HEK293 (cell line): Measurements from ENCODE around the gene NRP1.
A peak's percentile ranks its signal among the peaks of the same experiment; 100 is the strongest.

Source experiments
- CTCF ChIA-PET: fragments of 350-600 bp; formaldehyde crosslinking; extraction: SDS; loops from one replicate; lab custom pipeline; 2021; ENCODE audit warnings: antibody characterized with exemption; lab: Yijun Ruan, JAX
- POLR2A ChIA-PET: fragments of 300-600 bp; formaldehyde crosslinking; extraction: SDS; loops from one replicate; lab custom pipeline; 2020; ENCODE audit warnings: antibody characterized with exemption, inconsistent platforms; lab: Yijun Ruan, JAX
- H3K27ac ChIP-seq: fragments of 200-500 bp; sonication (Bioruptor generic); 2 replicates; pipeline ENCODE4 v1.5.1; 2014; ENCODE audit warnings: low read depth, low read length, control low read depth, inconsistent platforms; ENCODE audit errors: extremely low read depth
- H3K36me3 ChIP-seq, 2 experiments: fragments of 200-500 bp in 1 of 2; sonication (Bioruptor generic) in 1 of 2; 1 replicate in 1 of 2; 2 replicates in 1 of 2; pipeline ENCODE4 v1.5.1; 2014 to 2017; ENCODE audit warnings: inconsistent platforms in 2 of 2, low read length in 2 of 2; ENCODE audit not compliant: control insufficient read depth in 2 of 2, insufficient read depth in 1 of 2
- H3K4me1 ChIP-seq: fragments of 200-500 bp; sonication (Bioruptor generic); 2 replicates; pipeline ENCODE4 v1.5.1; 2014; ENCODE audit warnings: mild to moderate bottlenecking, low read length, inconsistent platforms; ENCODE audit not compliant: control insufficient read depth, insufficient read depth
- H3K4me3 ChIP-seq: 2 replicates; pipeline ENCODE4 v1.5.1; 2011; ENCODE audit warnings: low read depth, mild to moderate bottlenecking, control low read depth, low read length, moderate library complexity
- H3K9me3 ChIP-seq: fragments of 200-500 bp; sonication (Bioruptor generic); 2 replicates; pipeline ENCODE4 v1.5.1; 2014; ENCODE audit warnings: low read depth, low read length, inconsistent platforms; ENCODE audit not compliant: control insufficient read depth, insufficient read depth
- KLF9 ChIP-seq: fragments of 450-650 bp; formaldehyde crosslinking; IDR thresholded peaks from 2 replicates; pipeline ENCODE4 v1.5.1; 2016; ENCODE audit warnings: missing biosample characterization, missing genetic modification characterization, low read depth
- MEIS1 ChIP-seq: sonication (generic); formaldehyde crosslinking; IDR thresholded peaks from 2 replicates; pipeline ENCODE4 v1.8.1; 2022; ENCODE audit warnings: missing genetic modification reagents, mild to moderate bottlenecking, borderline replicate concordance
- MYNN ChIP-seq: fragments of 450-650 bp; formaldehyde crosslinking; IDR thresholded peaks from 2 replicates; pipeline ENCODE4 v1.5.1; 2016; ENCODE audit warnings: missing biosample characterization, missing genetic modification characterization, borderline replicate concordance
- ZBTB17 ChIP-seq: fragments of 450-650 bp; formaldehyde crosslinking; IDR thresholded peaks from 2 replicates; pipeline ENCODE4 v1.5.1; 2016; ENCODE audit warnings: missing biosample characterization, missing genetic modification characterization
- ZBTB20 ChIP-seq: fragments of 450-650 bp; formaldehyde crosslinking; IDR thresholded peaks from 2 replicates; pipeline ENCODE4 v1.5.1; 2016; ENCODE audit warnings: missing biosample characterization, missing genetic modification characterization
- ZNF121 ChIP-seq: fragments of 450-650 bp; formaldehyde crosslinking; IDR thresholded peaks from 2 replicates; pipeline ENCODE4 v1.5.1; 2016; ENCODE audit warnings: missing biosample characterization, missing genetic modification characterization
- ZNF157 ChIP-seq: fragments of 450-650 bp; formaldehyde crosslinking; IDR thresholded peaks from 2 replicates; pipeline ENCODE4 v1.5.1; 2016; ENCODE audit warnings: missing biosample characterization, missing genetic modification characterization
- ZNF239 ChIP-seq: fragments of 450-650 bp; formaldehyde crosslinking; IDR thresholded peaks from 2 replicates; pipeline ENCODE4 v1.5.1; 2016; ENCODE audit warnings: missing biosample characterization, missing genetic modification characterization
- ZNF521 ChIP-seq: fragments of 450-650 bp; formaldehyde crosslinking; IDR thresholded peaks from 2 replicates; pipeline ENCODE4 v1.5.1; 2017; ENCODE audit warnings: missing biosample characterization, mild to moderate bottlenecking, missing genetic modification characterization
- ZNF585B ChIP-seq: fragments of 450-650 bp; formaldehyde crosslinking; IDR thresholded peaks from 2 replicates; pipeline ENCODE4 v1.5.1; 2016; ENCODE audit warnings: missing biosample characterization, missing genetic modification characterization
- ZNF626 ChIP-seq: fragments of 450-650 bp; sonication (Bioruptor Pico); formaldehyde crosslinking; IDR thresholded peaks from 2 replicates; pipeline ENCODE4 v1.5.1; 2018; ENCODE audit warnings: missing biosample characterization, missing genetic modification characterization, inconsistent platforms
- ZNF654 ChIP-seq: fragments of 450-650 bp; formaldehyde crosslinking; IDR thresholded peaks from 2 replicates; pipeline ENCODE4 v1.5.1; 2016; ENCODE audit warnings: low read depth, missing biosample characterization, missing genetic modification characterization
- ZNF664 ChIP-seq: fragments of 450-650 bp; formaldehyde crosslinking; IDR thresholded peaks from 2 replicates; pipeline ENCODE4 v1.5.1; 2016; ENCODE audit warnings: missing biosample characterization, missing genetic modification characterization
- ZNF76 ChIP-seq: fragments of 450-650 bp; formaldehyde crosslinking; IDR thresholded peaks from 2 replicates; pipeline ENCODE4; 2016; ENCODE audit warnings: low read depth, missing biosample characterization, missing genetic modification characterization, borderline replicate concordance
- TF ChIP-seq, protein P1 (sequence below): fragments of 450-650 bp; formaldehyde crosslinking; IDR thresholded peaks from 2 replicates; pipeline ENCODE4 v1.5.1; 2016; ENCODE audit warnings: missing biosample characterization, missing genetic modification characterization
- TF ChIP-seq, protein P2 (sequence below): fragments of 450-650 bp; formaldehyde crosslinking; IDR thresholded peaks from 2 replicates; pipeline ENCODE4 v1.5.1; 2016; ENCODE audit warnings: missing biosample characterization, missing genetic modification characterization
- TF ChIP-seq, protein P3 (sequence below): fragments of 450-650 bp; formaldehyde crosslinking; IDR thresholded peaks from 2 replicates; pipeline ENCODE4 v1.5.1; 2016; ENCODE audit warnings: missing biosample characterization, missing genetic modification characterization
- TF ChIP-seq, protein P4 (sequence below): fragments of 450-650 bp; IDR thresholded peaks from 2 replicates; pipeline ENCODE4 v1.5.1; 2018; ENCODE audit warnings: missing biosample characterization, mild to moderate bottlenecking, missing genetic modification characterization

Gene NRP1

DNA sequence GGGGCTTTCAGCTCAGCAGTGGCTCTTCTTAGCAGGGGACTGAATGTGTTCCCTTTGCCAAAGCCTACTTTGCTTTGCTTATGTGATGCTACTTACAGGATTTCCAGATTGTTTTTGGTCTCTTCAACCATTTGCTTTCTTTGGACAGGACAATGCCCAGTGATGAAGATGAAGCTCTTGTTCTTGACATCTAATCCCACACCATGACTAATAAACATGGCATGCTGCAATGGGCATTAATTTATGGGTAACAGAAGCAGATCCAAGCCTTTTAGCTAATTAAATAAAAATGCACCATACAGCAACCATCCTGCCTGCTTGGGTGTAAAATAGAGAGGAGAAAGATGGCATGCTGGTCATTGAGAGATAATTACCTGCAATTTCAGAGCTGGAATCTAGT is 200.9 kb downstream of the NRP1 start:
- ChIA-PET POLR2A (interaction anchor here (0.7 kb wide), 1 partner anchor 394 kb away, joined by 3 read pairs; no protein-coding TSS in a partner anchor), CTCF (interaction anchor here (0.8 to 1.7 kb wide), 2 partner anchors 17 to 60 kb away, joined by 3 to 5 read pairs; no protein-coding TSS in a partner anchor)
- no peaks in the 10 kb centered on the region for H3K9me3 ChIP-seq
- no peak overlapping the region for H3K27ac ChIP-seq
- H3K36me3 ChIP-seq = no peaks in the 10 kb centered on the region
- no peak for TF ChIP-seq ZNF121
- no peak for TF ChIP-seq ZNF664 (tag by site-specific recombination)
- TF ChIP-seq, protein P1, sequence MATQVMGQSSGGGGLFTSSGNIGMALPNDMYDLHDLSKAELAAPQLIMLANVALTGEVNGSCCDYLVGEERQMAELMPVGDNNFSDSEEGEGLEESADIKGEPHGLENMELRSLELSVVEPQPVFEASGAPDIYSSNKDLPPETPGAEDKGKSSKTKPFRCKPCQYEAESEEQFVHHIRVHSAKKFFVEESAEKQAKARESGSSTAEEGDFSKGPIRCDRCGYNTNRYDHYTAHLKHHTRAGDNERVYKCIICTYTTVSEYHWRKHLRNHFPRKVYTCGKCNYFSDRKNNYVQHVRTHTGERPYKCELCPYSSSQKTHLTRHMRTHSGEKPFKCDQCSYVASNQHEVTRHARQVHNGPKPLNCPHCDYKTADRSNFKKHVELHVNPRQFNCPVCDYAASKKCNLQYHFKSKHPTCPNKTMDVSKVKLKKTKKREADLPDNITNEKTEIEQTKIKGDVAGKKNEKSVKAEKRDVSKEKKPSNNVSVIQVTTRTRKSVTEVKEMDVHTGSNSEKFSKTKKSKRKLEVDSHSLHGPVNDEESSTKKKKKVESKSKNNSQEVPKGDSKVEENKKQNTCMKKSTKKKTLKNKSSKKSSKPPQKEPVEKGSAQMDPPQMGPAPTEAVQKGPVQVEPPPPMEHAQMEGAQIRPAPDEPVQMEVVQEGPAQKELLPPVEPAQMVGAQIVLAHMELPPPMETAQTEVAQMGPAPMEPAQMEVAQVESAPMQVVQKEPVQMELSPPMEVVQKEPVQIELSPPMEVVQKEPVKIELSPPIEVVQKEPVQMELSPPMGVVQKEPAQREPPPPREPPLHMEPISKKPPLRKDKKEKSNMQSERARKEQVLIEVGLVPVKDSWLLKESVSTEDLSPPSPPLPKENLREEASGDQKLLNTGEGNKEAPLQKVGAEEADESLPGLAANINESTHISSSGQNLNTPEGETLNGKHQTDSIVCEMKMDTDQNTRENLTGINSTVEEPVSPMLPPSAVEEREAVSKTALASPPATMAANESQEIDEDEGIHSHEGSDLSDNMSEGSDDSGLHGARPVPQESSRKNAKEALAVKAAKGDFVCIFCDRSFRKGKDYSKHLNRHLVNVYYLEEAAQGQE (tag by site-specific recombination) = no peak
- TF ChIP-seq ZBTB20 (tag by site-specific recombination) = no peak
- TF ChIP-seq, protein P2, sequence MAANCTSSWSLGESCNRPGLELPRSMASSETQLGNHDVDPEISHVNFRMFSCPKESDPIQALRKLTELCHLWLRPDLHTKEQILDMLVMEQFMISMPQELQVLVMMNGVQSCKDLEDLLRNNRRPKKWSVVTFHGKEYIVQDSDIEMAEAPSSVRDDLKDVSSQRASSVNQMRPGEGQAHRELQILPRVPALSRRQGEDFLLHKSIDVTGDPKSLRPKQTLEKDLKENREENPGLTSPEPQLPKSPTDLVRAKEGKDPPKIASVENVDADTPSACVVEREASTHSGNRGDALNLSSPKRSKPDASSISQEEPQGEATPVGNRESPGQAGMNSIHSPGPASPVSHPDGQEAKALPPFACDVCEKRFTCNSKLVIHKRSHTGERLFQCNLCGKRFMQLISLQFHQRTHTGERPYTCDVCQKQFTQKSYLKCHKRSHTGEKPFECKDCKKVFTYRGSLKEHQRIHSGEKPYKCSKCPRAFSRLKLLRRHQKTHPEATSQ (tag by site-specific recombination) = no peak
- no peak for TF ChIP-seq ZNF585B
- TF ChIP-seq, protein P3, sequence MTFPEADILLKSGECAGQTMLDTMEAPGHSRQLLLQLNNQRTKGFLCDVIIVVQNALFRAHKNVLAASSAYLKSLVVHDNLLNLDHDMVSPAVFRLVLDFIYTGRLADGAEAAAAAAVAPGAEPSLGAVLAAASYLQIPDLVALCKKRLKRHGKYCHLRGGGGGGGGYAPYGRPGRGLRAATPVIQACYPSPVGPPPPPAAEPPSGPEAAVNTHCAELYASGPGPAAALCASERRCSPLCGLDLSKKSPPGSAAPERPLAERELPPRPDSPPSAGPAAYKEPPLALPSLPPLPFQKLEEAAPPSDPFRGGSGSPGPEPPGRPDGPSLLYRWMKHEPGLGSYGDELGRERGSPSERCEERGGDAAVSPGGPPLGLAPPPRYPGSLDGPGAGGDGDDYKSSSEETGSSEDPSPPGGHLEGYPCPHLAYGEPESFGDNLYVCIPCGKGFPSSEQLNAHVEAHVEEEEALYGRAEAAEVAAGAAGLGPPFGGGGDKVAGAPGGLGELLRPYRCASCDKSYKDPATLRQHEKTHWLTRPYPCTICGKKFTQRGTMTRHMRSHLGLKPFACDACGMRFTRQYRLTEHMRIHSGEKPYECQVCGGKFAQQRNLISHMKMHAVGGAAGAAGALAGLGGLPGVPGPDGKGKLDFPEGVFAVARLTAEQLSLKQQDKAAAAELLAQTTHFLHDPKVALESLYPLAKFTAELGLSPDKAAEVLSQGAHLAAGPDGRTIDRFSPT (tag by site-specific recombination) = no peak
- TF ChIP-seq MEIS1 = no peak
- TF ChIP-seq ZNF626 (tag by site-specific recombination) = no peak
- TF ChIP-seq ZNF157 (tag by site-specific recombination) = no peak
- H3K4me3 ChIP-seq = no peak overlapping the region
- H3K4me1 ChIP-seq = 0 out of 2 replicates have a peak, but pooled peaks cover 3% of the 10 kb centered on the region

DNA sequence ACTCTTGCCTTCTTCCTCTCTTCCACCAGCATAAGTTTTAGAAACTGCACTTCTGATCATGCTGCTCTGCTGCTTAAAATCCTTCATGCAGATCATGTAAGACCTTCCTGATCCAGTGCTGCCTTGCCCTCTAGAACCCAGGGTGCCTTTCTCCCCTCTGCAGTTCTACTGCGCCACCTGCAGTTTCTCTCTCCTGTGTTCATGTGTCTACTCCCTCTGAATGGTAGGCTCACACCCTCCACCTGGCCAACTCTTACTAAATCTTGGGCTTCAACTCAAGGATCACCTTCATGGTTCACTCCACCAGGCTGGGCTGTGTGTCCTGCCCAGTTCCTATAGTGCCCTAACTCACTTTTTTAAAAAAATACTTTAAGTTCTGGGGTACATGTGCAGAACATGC is 201.8 kb downstream of the NRP1 start:
- no peaks in the 10 kb centered on the region for H3K36me3 ChIP-seq
- H3K9me3 ChIP-seq = no peaks in the 10 kb centered on the region
- H3K4me3 ChIP-seq = no peak overlapping the region
- 0 out of 2 replicates have a peak, but pooled peaks cover 3% of the 10 kb centered on the region for H3K4me1 ChIP-seq
- H3K27ac ChIP-seq = no peak overlapping the region
- ChIA-PET CTCF (no interaction called here), POLR2A (interaction anchor here (0.7 kb wide), 1 partner anchor 393 kb away, joined by 3 read pairs; no protein-coding TSS in a partner anchor)
- TF ChIP-seq ZBTB17 (tag by site-specific recombination) (no peak), ZNF521 (tag by site-specific recombination) (no peak), ZNF654 (tag by site-specific recombination) (peak; percentile 18; the same call in 1 of the 2 replicates)

DNA sequence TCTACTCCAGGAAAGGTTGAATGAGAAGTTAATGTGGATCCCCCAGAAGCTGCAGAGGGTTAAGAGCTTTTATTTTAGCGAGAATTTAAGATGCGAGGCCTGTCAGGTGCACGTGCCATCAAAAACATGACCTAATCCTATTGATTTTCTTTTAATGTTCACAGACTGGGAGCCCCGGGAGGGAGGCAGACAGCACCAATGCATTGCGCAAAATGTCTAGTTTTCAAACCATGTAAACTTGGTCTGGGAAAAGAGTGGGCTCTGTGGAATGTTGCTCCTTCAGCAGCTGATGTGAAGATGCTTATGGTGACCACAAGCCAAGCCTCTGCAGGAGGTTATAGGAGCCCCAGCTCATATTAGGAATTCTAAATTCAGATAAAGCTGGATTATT is 204.5 kb downstream of the NRP1 start:
- no peak overlapping the region for H3K27ac ChIP-seq
- POLR2A ChIA-PET = no interaction called here
- CTCF ChIA-PET = interaction anchor here (0.6 to 2.3 kb wide), 4 partner anchors 11 to 764 kb away, joined by 3 to 12 read pairs (median 4); no protein-coding TSS in a partner anchor
- H3K36me3 ChIP-seq = no peaks in the 10 kb centered on the region
- no peak overlapping the region for H3K4me3 ChIP-seq
- H3K4me1 ChIP-seq = 0 out of 2 replicates have a peak, but pooled peaks cover 3% of the 10 kb centered on the region
- TF ChIP-seq MYNN (tag by site-specific recombination) (0 out of 2 replicates have a peak, but pooled peaks have one; percentile 32), ZNF239 (tag by site-specific recombination) (no peak), ZNF76 (tag by site-specific recombination) (no peak), KLF9 (tag by site-specific recombination) (no peak)
- TF ChIP-seq, protein P4, sequence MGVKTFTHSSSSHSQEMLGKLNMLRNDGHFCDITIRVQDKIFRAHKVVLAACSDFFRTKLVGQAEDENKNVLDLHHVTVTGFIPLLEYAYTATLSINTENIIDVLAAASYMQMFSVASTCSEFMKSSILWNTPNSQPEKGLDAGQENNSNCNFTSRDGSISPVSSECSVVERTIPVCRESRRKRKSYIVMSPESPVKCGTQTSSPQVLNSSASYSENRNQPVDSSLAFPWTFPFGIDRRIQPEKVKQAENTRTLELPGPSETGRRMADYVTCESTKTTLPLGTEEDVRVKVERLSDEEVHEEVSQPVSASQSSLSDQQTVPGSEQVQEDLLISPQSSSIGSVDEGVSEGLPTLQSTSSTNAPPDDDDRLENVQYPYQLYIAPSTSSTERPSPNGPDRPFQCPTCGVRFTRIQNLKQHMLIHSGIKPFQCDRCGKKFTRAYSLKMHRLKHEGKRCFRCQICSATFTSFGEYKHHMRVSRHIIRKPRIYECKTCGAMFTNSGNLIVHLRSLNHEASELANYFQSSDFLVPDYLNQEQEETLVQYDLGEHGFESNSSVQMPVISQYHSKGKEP (tag by site-specific recombination) = no peak
- TF ChIP-seq, all 188 proteins: peak for 1
- H3K9me3 ChIP-seq = no peaks in the 10 kb centered on the region
